ENCODE data around the gene TOPBP1. TPM values are rescaled to one million over a fixed set of nuclear protein-coding genes. Genes with fewer than 3 reads are reported as not detected.
A peak's percentile ranks its signal among the peaks of the same experiment; 100 is the strongest.

The TOPBP1 gene
- total RNA-seq, 2 donors from 2014 or later: 49.2 to 52.3 TPM

- H3K27ac Mint-ChIP-seq: no peak overlapping the region
- no peak overlapping the region for H3K4me3 Mint-ChIP-seq
- H3K9me3 Mint-ChIP-seq: no peaks in the 10 kb centered on the region
Measured at GRCh38 chr3:133701435-133702358, 40.0 kb upstream of the TOPBP1 start.

GRCh38 chr3:133700351-133700750 lies 38.6 kb upstream of the TOPBP1 start:
- no peaks in the 10 kb centered on the region for H3K4me1 ChIP-seq (ENCODE audit: control insufficient read depth, insufficient read depth, low read length)
- H3K9me3 ChIP-seq (ENCODE audit: control insufficient read depth, low read length): no peaks in the 10 kb centered on the region
- no peak for TF ChIP-seq CTCF (conservative IDR thresholded peaks at IDR 0.05)
- no peak overlapping the region for H3K4me3 ChIP-seq (ENCODE audit: low read length)
- Mint-ChIP-seq H3K27me3 (ENCODE audit: insufficient read depth) (peaks cover 14% of the 10 kb centered on the region), H3K27ac (no peak overlapping the region), H3K4me3 (no peak overlapping the region), H3K4me1 (peaks cover under 1% of the 10 kb centered on the region), H3K9me3 (no peaks in the 10 kb centered on the region), H3K36me3 (ENCODE audit: low read depth) (no peaks in the 10 kb centered on the region)
- no peaks in the 10 kb centered on the region for H3K27me3 ChIP-seq (ENCODE audit: control insufficient read depth, insufficient read depth, low read length, poor library complexity, severe bottlenecking)
- no peaks in the 10 kb centered on the region for H3K36me3 ChIP-seq (ENCODE audit: control insufficient read depth, insufficient read depth, low read length)
- no peak overlapping the region for H3K9ac ChIP-seq (ENCODE audit: extremely low read depth, low read length, poor library complexity, severe bottlenecking)
- no peak overlapping the region for H3K27ac ChIP-seq (ENCODE audit: low read depth, low read length)
- DNase-seq: no peak
- WGBS, 2 experiments (ENCODE audit: insufficient coverage in 1 of 2, insufficient read length in 1 of 2): 72 to 87% methylated on average over 2 to 6 of the region's 6 CpGs

More at GRCh38 chr3:133701435-133702358, 40.0 kb upstream of the TOPBP1 start:
- 90 to 93% methylated on average over 2 to 7 of the region's 7 CpGs for WGBS, 2 experiments (ENCODE audit: insufficient coverage in 1 of 2, insufficient read length in 1 of 2)
- Histone ChIP-seq H3K27ac (ENCODE audit: low read depth, low read length) (no peak overlapping the region), H3K36me3 (ENCODE audit: control insufficient read depth, insufficient read depth, low read length) (no peaks in the 10 kb centered on the region), H3K9ac (ENCODE audit: extremely low read depth, low read length, poor library complexity, severe bottlenecking) (no peak overlapping the region), H3K9me3 (ENCODE audit: control insufficient read depth, low read length) (no peaks in the 10 kb centered on the region), H3K27me3 (ENCODE audit: control insufficient read depth, insufficient read depth, low read length, poor library complexity, severe bottlenecking) (peaks cover 9% of the 10 kb centered on the region), H3K4me3 (ENCODE audit: low read length) (no peak overlapping the region), H3K4me1 (ENCODE audit: control insufficient read depth, insufficient read depth, low read length) (no peaks in the 10 kb centered on the region)
- H3K36me3 Mint-ChIP-seq (ENCODE audit: low read depth): no peaks in the 10 kb centered on the region
- H3K4me1 Mint-ChIP-seq: peaks cover 5% of the 10 kb centered on the region
- H3K27me3 Mint-ChIP-seq (ENCODE audit: insufficient read depth): peaks cover 16% of the 10 kb centered on the region
- peak; percentile 17 for DNase-seq
- no peak for TF ChIP-seq CTCF (conservative IDR thresholded peaks at IDR 0.05)

GRCh38 chr3:133699903-133700302 lies 38.2 kb upstream of the TOPBP1 start:
- Histone ChIP-seq H3K27ac (ENCODE audit: low read depth, low read length) (no peak overlapping the region), H3K36me3 (ENCODE audit: control insufficient read depth, insufficient read depth, low read length) (no peaks in the 10 kb centered on the region), H3K4me3 (ENCODE audit: low read length) (no peak overlapping the region), H3K9ac (ENCODE audit: extremely low read depth, low read length, poor library complexity, severe bottlenecking) (no peak overlapping the region), H3K4me1 (ENCODE audit: control insufficient read depth, insufficient read depth, low read length) (no peaks in the 10 kb centered on the region), H3K9me3 (ENCODE audit: control insufficient read depth, low read length) (no peaks in the 10 kb centered on the region), H3K27me3 (ENCODE audit: control insufficient read depth, insufficient read depth, low read length, poor library complexity, severe bottlenecking) (no peaks in the 10 kb centered on the region)
- Mint-ChIP-seq H3K36me3 (ENCODE audit: low read depth) (no peaks in the 10 kb centered on the region), H3K9me3 (no peaks in the 10 kb centered on the region), H3K4me3 (no peak overlapping the region), H3K27me3 (ENCODE audit: insufficient read depth) (peaks cover 14% of the 10 kb centered on the region), H3K4me1 (no peaks in the 10 kb centered on the region), H3K27ac (no peak overlapping the region)
- peak; percentile 26 for DNase-seq
- 70 to 87% methylated on average over 3 of the region's 3 CpGs for WGBS, 2 experiments (ENCODE audit: insufficient coverage in 1 of 2, insufficient read length in 1 of 2)
- TF ChIP-seq CTCF (conservative IDR thresholded peaks at IDR 0.05): no peak
